Activated naive CD4-positive, alpha-beta T cell treated with anti-CD3 and anti-CD28 coated beads for 36 hours (primary cell): ENCODE data around the gene ST8SIA2. TPM values are rescaled to one million over a fixed set of nuclear protein-coding genes. Genes with fewer than 3 reads are reported as not detected.

Source experiments
- CTCF ChIA-PET: fragments of 350-600 bp; sonication (Branson Sonifier 250); formaldehyde crosslinking; loops from one replicate; lab custom pipeline; 2021; ENCODE audit warnings: antibody characterized with exemption; lab: Charles Lee
- DNase-seq: peaks from one replicate; pipeline ENCODE4 v3.0.0-alpha.2; 2020
- H3K27ac Mint-ChIP-seq: one replicate; pipeline ENCODE4 v1.8.0; 2021; ENCODE audit warnings: mild to moderate bottlenecking, mixed read lengths
- H3K27me3 Mint-ChIP-seq: one replicate; pipeline ENCODE4 v1.8.0; 2021; ENCODE audit warnings: low read depth, mixed read lengths
- H3K36me3 Mint-ChIP-seq: one replicate; pipeline ENCODE4 v1.8.0; 2021; ENCODE audit warnings: low read depth, mixed read lengths
- H3K4me1 Mint-ChIP-seq: one replicate; pipeline ENCODE4 v1.8.0; 2021; ENCODE audit warnings: low read depth, mixed read lengths
- H3K4me3 Mint-ChIP-seq: one replicate; pipeline ENCODE4 v1.8.0; 2021; ENCODE audit warnings: mild to moderate bottlenecking, moderate library complexity, mixed read lengths
- H3K9me3 Mint-ChIP-seq: one replicate; pipeline ENCODE4 v1.8.0; 2021; ENCODE audit warnings: mixed read lengths
- intact Hi-C: fragments of 100-400 bp; cut with micrococcal nuclease; formaldehyde crosslinking; loops from one replicate; pipeline ENCODE4 v1.15.1; 2023
- total RNA-seq, 2 experiments: library from RNA; stranded (reverse); gene quantifications; one replicate each; pipeline ENCODE4 v1.2.3, GENCODE V29; 2021

ST8SIA2 gene
- total RNA-seq, 2 experiments from 2014 or later: not detected

DNA sequence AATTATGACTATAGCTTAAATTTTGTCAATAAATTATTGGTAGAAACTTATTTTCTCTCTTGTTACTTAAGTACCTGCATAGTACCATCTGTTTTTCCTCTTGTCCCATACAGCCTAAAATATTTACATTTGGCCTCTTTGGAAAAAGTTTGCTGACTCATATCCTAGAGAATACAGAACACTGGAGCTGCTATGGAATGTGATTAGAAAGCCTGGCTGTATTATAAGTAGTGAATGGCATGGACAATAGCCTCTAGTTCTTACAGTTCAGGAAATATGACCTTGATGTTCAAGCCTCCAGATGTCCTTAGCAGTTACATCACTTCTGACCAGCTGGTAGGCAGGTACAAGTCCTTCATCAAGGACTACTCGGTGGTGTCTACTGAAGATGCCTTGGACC, 28.3 kb downstream of the ST8SIA2 start:
- CTCF ChIA-PET: no interaction called here
- no peak for DNase-seq
- Mint-ChIP-seq H3K27me3 (peaks cover 15% of the 10 kb centered on the region), H3K36me3 (no peaks in the 10 kb centered on the region), H3K4me3 (no peak overlapping the region), H3K4me1 (no peaks in the 10 kb centered on the region), H3K27ac (no peak overlapping the region), H3K9me3 (no peaks in the 10 kb centered on the region)
- intact Hi-C loops: no loop called here

DNA sequence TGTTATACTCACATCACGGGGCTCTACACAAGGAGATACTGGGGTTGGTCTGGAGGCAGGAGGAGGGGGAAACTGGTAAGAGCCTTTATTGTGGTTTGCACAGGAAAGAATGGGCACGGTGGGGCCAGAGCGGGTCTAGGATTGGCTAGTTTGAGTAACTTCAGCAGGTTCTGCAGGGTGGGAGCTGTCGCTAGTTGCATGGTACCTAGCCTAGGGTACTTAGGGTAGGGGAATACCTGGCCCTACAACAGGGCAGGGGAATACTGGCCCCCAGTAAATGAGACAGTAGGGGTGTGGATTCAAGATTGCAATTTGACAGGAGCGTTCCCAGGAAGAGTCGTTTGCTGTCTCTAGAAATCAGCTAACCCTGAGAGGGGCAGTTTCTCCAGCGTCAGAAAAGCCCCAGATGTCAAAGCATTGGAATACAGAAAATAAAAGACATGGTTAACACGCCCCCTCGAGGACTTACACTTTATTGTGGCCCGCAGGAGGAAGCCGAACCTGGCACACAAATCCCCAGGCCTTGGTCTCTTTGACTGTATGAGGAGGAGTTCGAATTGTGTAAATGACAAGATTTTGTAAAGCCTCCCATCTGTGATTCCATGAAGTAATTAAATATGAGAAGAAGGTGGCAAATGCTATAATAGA, 32.0 kb downstream of the ST8SIA2 start:
- Mint-ChIP-seq H3K27ac (no peak overlapping the region), H3K9me3 (no peaks in the 10 kb centered on the region), H3K36me3 (no peaks in the 10 kb centered on the region), H3K4me3 (no peak overlapping the region), H3K4me1 (no peaks in the 10 kb centered on the region), H3K27me3 (peaks cover 15% of the 10 kb centered on the region)
- intact Hi-C loops: no loop called here
- no peak for DNase-seq
- CTCF ChIA-PET: no interaction called here

DNA sequence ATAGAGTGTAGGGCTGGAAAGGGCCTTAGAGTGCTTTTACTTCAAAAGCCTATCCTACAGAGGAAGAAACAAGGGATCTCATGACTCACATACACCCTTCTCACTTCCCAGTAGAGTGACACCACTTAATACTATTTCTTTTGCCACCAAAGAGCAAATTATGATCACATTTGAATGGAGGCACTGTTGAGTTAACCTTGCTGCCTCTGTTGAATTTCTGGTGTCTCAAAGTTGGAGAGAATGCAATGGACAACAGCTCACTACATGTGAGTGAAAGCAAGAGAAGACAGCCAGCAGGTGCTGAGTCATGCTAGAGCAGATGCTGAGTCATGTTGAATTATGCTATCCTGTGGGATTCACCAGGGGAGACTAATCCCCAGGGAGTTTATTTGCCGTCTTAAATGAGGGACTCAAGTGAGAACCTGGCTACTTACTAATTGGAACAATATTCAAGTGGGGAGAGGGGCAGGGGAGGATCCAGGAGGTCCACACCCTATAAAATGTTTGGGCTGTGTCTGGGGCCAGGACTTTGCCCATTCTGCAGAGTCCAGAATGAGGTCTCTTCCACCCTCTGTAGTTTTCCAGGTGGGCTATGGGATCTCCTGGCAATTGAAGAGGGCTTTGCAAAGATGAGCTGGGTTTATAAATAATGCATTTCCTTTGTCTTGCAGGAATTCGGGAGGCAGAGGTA, 35.8 kb downstream of the ST8SIA2 start:
- no peaks in the 10 kb centered on the region for H3K4me1 Mint-ChIP-seq
- CTCF ChIA-PET: no interaction called here
- peak; percentile 8 for DNase-seq
- no peak overlapping the region for H3K4me3 Mint-ChIP-seq
- intact Hi-C loops: no loop called here
- no peaks in the 10 kb centered on the region for H3K36me3 Mint-ChIP-seq
- no peaks in the 10 kb centered on the region for H3K9me3 Mint-ChIP-seq
- H3K27me3 Mint-ChIP-seq: peaks cover 12% of the 10 kb centered on the region
- no peak overlapping the region for H3K27ac Mint-ChIP-seq

DNA sequence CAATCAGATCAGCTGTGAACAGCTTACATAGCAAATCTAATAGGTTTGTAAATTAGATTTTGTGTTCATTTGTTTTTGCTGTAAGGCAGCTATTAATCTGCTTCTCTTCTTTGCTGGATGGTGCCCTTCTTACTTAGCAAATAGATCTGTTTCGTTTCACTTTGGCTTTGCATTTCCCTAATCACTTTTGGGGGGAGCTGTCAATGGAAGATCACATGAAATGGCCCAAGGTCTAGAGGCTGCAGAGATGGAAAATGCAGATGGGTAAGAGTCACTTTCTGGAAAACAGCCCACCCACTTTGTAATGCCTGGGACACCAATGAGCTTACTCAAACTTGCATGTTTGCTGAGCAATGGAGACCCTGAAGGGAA, 36.4 kb downstream of the ST8SIA2 start:
- Mint-ChIP-seq H3K27ac (no peak overlapping the region), H3K4me1 (no peaks in the 10 kb centered on the region), H3K36me3 (no peaks in the 10 kb centered on the region), H3K9me3 (no peaks in the 10 kb centered on the region), H3K27me3 (peaks cover 10% of the 10 kb centered on the region), H3K4me3 (no peak overlapping the region)
- CTCF ChIA-PET: no interaction called here
- no peak for DNase-seq
- intact Hi-C loops: no loop called here

DNA sequence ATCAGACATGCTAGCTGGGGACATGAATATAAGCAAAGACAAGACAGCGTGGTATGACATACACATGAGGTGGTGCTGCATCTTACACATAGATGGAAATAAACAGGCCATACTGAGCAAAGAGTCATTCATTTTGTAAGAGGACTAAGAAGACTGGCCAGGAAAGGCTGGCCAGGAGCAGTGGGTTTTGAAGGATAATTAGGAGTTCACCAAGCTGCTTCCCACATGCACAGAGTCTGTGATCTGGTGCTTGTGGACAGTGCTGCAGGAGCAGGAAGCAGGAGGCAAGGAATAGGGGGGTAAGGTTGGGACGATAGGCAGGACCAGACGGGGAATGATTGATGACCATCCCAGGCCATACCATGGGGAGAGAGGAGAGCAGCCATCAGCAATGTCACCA, 41.5 kb downstream of the ST8SIA2 start:
- CTCF ChIA-PET: no interaction called here
- H3K27me3 Mint-ChIP-seq: no peaks in the 10 kb centered on the region
- no peaks in the 10 kb centered on the region for H3K4me1 Mint-ChIP-seq
- H3K36me3 Mint-ChIP-seq: no peaks in the 10 kb centered on the region
- no peak for DNase-seq
- H3K4me3 Mint-ChIP-seq: no peak overlapping the region
- no peaks in the 10 kb centered on the region for H3K9me3 Mint-ChIP-seq
- intact Hi-C loops: no loop called here
- H3K27ac Mint-ChIP-seq: no peak overlapping the region

DNA sequence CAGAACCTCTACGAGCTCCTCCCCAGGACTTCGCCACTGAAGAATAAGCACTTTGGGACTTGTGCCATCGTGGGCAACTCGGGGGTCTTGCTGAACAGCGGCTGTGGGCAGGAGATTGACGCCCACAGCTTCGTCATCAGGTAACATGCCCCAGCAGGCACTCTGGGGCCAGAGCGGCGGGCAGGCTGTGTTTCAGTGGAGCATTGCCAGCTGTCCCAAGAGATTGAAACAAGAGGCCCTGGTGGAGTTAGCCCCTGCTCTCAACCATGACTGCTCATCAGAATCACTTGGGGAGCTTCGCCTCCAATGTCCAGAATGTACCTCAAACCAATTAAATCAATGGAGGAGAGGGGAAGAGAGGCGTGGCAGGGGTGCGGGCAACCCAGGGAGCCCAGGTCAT, 44.8 kb downstream of the ST8SIA2 start:
- H3K27me3 Mint-ChIP-seq: no peaks in the 10 kb centered on the region
- no peaks in the 10 kb centered on the region for H3K4me1 Mint-ChIP-seq
- H3K4me3 Mint-ChIP-seq: no peak overlapping the region
- no peak overlapping the region for H3K27ac Mint-ChIP-seq
- H3K9me3 Mint-ChIP-seq: no peaks in the 10 kb centered on the region
- CTCF ChIA-PET: no interaction called here
- no peak for DNase-seq
- H3K36me3 Mint-ChIP-seq: no peaks in the 10 kb centered on the region
- intact Hi-C loops: no loop called here

DNA sequence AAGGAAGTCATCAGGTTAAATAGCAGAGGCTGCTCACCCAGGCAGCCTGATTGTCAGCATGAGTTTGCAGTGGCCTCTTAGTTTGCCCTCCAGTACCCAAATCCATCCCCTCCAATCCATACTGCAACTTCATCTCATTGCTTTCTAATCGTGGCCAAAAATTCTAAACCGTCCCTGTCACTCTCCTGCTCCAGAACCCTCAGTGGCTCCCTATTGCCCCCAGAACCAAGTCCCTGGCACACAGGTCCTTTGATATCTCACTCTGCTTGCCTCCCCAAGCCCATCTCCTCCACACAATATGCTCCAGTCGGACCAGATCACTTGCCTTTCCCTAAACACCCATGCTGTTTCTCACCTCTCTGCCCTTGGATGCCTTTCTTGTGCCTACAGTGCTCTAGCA, 49.7 kb downstream of the ST8SIA2 start:
- CTCF ChIA-PET: no interaction called here
- H3K36me3 Mint-ChIP-seq: no peaks in the 10 kb centered on the region
- H3K27ac Mint-ChIP-seq: no peak overlapping the region
- H3K27me3 Mint-ChIP-seq: no peaks in the 10 kb centered on the region
- H3K9me3 Mint-ChIP-seq: no peaks in the 10 kb centered on the region
- H3K4me3 Mint-ChIP-seq: no peak overlapping the region
- no peak for DNase-seq
- intact Hi-C loops: no loop called here
- no peaks in the 10 kb centered on the region for H3K4me1 Mint-ChIP-seq

DNA sequence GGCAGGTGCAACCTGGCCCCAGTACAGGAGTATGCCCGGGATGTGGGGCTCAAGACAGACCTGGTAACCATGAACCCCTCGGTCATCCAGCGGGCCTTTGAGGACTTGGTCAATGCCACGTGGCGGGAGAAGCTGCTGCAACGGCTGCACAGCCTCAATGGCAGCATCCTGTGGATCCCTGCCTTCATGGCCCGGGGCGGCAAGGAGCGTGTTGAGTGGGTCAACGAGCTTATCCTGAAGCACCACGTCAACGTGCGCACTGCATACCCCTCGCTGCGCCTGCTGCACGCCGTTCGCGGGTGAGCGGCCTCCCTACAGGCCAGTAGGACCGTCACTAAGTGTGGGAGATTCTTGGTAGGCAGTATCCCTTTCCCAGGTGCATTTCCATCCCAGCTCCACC, 51.0 kb downstream of the ST8SIA2 start:
- Mint-ChIP-seq H3K27ac (no peak overlapping the region), H3K9me3 (no peaks in the 10 kb centered on the region), H3K4me1 (no peaks in the 10 kb centered on the region), H3K27me3 (no peaks in the 10 kb centered on the region), H3K4me3 (no peak overlapping the region), H3K36me3 (no peaks in the 10 kb centered on the region)
- DNase-seq: no peak
- CTCF ChIA-PET: no interaction called here
- intact Hi-C loops: no loop called here

DNA sequence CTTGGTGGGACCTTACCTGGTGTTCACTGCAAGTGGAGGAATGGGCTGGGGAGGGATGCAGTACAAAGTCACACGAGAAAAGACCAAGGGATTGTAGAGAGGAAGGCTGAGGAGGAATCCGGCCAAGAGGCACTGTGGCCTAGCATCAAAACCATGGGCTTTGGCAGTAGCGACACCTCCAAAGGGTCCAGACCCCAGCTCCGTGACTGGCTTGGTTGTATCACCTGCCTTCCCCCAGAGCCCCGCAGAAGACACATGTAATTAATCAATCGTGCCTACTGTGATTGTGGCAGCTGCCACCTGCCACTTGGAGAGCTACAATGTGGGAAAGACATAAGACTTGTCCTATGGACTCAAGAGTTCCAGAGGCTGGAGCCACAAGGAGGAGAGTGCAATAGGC, 54.7 kb downstream of the ST8SIA2 start:
- H3K27me3 Mint-ChIP-seq: peaks cover 2% of the 10 kb centered on the region
- CTCF ChIA-PET: no interaction called here
- no peaks in the 10 kb centered on the region for H3K36me3 Mint-ChIP-seq
- H3K4me3 Mint-ChIP-seq: no peak overlapping the region
- H3K27ac Mint-ChIP-seq: no peak overlapping the region
- intact Hi-C loops: no loop called here
- no peaks in the 10 kb centered on the region for H3K9me3 Mint-ChIP-seq
- no peak for DNase-seq
- no peaks in the 10 kb centered on the region for H3K4me1 Mint-ChIP-seq

DNA sequence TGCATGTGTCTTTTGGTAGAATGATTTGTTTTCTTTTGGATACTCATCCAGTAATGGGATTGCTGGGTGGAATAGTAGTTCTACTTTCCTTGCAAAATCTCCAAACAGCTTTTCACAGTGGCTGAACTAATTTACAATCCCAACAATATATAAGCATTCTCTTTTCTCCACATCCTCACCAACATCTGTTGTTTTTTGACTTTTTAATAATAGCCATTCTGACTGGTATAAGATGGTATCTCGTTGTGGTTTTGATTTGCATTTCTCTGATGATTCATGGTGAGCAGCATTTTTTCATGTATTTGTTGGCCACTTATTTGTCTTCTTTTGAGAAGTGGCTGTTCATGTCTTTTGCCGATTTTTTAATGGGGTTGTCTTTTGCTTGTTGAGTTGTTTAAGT, 55.8 kb downstream of the ST8SIA2 start:
- DNase-seq: no peak
- no peaks in the 10 kb centered on the region for H3K9me3 Mint-ChIP-seq
- no peaks in the 10 kb centered on the region for H3K36me3 Mint-ChIP-seq
- intact Hi-C loops: no loop called here
- no peak overlapping the region for H3K4me3 Mint-ChIP-seq
- H3K4me1 Mint-ChIP-seq: no peaks in the 10 kb centered on the region
- H3K27ac Mint-ChIP-seq: no peak overlapping the region
- H3K27me3 Mint-ChIP-seq: peaks cover 2% of the 10 kb centered on the region
- CTCF ChIA-PET: no interaction called here

DNA sequence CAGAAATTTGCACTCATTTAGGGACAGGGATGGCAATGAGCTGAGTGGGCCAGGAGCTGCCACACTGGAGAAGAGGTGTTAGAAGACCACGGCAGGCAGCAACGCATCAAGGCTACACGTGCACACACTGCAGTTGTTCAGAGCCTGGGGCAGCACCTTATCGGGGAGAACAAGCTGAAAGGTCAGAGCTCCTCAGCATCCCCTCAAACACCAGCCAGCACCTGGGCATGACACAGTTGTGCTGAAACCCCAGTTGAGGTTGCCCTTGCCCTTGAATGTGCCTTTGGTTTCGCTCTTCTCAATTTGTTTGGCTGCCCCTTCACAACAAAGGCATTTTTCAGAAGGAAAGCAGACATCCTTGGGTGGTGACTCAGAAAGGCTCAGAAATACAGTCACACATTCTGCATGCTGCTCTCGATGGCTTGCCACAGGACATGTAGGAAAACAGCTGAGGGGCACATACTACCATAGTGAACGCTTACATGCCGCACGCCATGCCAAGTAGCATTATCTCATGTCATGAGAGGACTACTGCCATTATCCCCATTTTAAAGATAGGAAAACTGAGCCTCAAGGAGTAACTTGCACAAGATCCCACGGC, 57.6 kb downstream of the ST8SIA2 start:
- Mint-ChIP-seq H3K4me3 (no peak overlapping the region), H3K36me3 (no peaks in the 10 kb centered on the region), H3K27ac (no peak overlapping the region), H3K9me3 (no peaks in the 10 kb centered on the region), H3K4me1 (no peaks in the 10 kb centered on the region), H3K27me3 (peaks cover 2% of the 10 kb centered on the region)
- CTCF ChIA-PET: no interaction called here
- intact Hi-C loops: no loop called here
- DNase-seq: no peak

DNA sequence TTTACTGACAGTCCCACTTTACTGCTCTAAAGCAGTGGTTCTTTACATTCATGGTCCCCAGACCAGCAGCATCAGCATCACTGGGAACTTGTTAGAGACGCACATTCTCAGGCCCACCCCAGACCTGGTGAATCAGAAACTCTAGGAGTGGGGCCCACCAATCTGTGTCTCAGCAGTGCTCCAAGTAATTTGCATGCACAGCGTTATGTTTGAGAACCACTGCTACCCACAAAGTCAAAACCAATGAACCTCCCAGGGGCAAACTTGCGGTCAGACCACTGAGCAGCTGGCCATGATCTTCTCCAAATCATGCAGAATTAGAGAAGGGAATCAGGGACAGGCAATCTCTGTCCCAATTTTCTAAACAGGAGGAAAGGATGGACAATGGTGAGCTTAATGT, 58.5 kb downstream of the ST8SIA2 start:
- H3K4me3 Mint-ChIP-seq: no peak overlapping the region
- H3K27ac Mint-ChIP-seq: no peak overlapping the region
- CTCF ChIA-PET: no interaction called here
- peaks cover 2% of the 10 kb centered on the region for H3K27me3 Mint-ChIP-seq
- intact Hi-C loops: no loop called here
- no peaks in the 10 kb centered on the region for H3K4me1 Mint-ChIP-seq
- H3K9me3 Mint-ChIP-seq: no peaks in the 10 kb centered on the region
- no peaks in the 10 kb centered on the region for H3K36me3 Mint-ChIP-seq
- DNase-seq: no peak

DNA sequence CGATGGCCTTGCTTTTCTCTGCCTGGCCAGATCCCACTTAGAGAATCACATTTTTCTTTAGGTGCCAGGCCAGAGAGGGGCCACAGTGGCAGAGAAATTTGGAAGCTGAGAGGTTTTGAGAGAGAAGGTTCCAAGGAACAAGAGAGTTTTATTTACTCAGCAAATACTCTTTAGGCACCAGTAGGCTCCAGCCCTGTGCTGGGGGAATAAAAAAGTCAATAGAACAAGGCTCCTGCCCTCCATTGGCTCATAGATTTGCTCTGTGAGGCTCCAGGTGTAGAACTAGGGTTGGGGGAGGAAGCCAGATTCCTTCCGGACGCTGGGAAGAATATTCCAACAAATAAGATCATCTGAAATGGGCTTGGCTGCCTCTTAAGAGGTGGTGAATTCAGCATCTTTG, 59.9 kb downstream of the ST8SIA2 start:
- no peaks in the 10 kb centered on the region for H3K36me3 Mint-ChIP-seq
- intact Hi-C loops: no loop called here
- H3K4me1 Mint-ChIP-seq: no peaks in the 10 kb centered on the region
- no peaks in the 10 kb centered on the region for H3K9me3 Mint-ChIP-seq
- CTCF ChIA-PET: no interaction called here
- DNase-seq: no peak
- no peak overlapping the region for H3K27ac Mint-ChIP-seq
- H3K4me3 Mint-ChIP-seq: no peak overlapping the region
- H3K27me3 Mint-ChIP-seq: peaks cover 2% of the 10 kb centered on the region
